ENCODE data around the gene STEAP1B.
A peak's percentile ranks its signal among the peaks of the same experiment; 100 is the strongest.
"Not testable (repeated sequence)": the region's sequence is repeated elsewhere in the genome, so short reads cannot be mapped to it uniquely, and the experiment has no call there.

The STEAP1B gene

GRCh38 chr7:22501336-22501735, 1.3 kb upstream of the STEAP1B start:
- not testable (repeated sequence) for DNase-seq (ENCODE audit: insufficient read length, low spot score); FAIRE-seq

GRCh38 chr7:22499044-22499443, 944 bp downstream of the STEAP1B start:
- DNase-seq (ENCODE audit: insufficient read length, low spot score) (no peak), FAIRE-seq (no peak)

GRCh38 chr7:22496912-22497311, 3.1 kb downstream of the STEAP1B start:
- DNase-seq (ENCODE audit: insufficient read length, low spot score); FAIRE-seq: not testable (repeated sequence)

GRCh38 chr7:22496296-22496888, 3.6 kb downstream of the STEAP1B start:
- DNase-seq (ENCODE audit: insufficient read length, low spot score); FAIRE-seq: not testable (repeated sequence)

GRCh38 chr7:22493160-22493925, 6.6 kb downstream of the STEAP1B start:
- not testable (repeated sequence) for FAIRE-seq; DNase-seq (ENCODE audit: insufficient read length, low spot score)

- peak; percentile 71 for DNase-seq (ENCODE audit: insufficient read length, low spot score)
- FAIRE-seq, result no peak
These were observed 11.1 kb downstream of the STEAP1B start for GRCh38 chr7:22488643-22489462.

GRCh38 chr7:22487978-22488642, 11.9 kb downstream of the STEAP1B start:
- FAIRE-seq (no peak), DNase-seq (ENCODE audit: insufficient read length, low spot score) (no peak)

GRCh38 chr7:22486597-22486996, 13.4 kb downstream of the STEAP1B start:
- FAIRE-seq, result no peak
- DNase-seq (ENCODE audit: insufficient read length, low spot score), result no peak

- FAIRE-seq, result no peak
- DNase-seq (ENCODE audit: insufficient read length, low spot score), result no peak
These were observed 14.8 kb downstream of the STEAP1B start for GRCh38 chr7:22485189-22485588.

GRCh38 chr7:22482503-22482902, 17.5 kb downstream of the STEAP1B start:
- FAIRE-seq, result no peak
- no peak for DNase-seq (ENCODE audit: insufficient read length, low spot score)

- FAIRE-seq, result no peak
- DNase-seq (ENCODE audit: insufficient read length, low spot score), result no peak
These were observed 18.3 kb downstream of the STEAP1B start for GRCh38 chr7:22481726-22482125.

- DNase-seq (ENCODE audit: insufficient read length, low spot score) (no peak), FAIRE-seq (no peak)
These were observed 19.4 kb downstream of the STEAP1B start for GRCh38 chr7:22480523-22481075.

- DNase-seq (ENCODE audit: insufficient read length, low spot score) (no peak), FAIRE-seq (no peak)
These were observed 22.0 kb downstream of the STEAP1B start for GRCh38 chr7:22477876-22478450.

- no peak for FAIRE-seq
- no peak for DNase-seq (ENCODE audit: insufficient read length, low spot score)
These were observed 22.7 kb downstream of the STEAP1B start for GRCh38 chr7:22477262-22477661.

- DNase-seq (ENCODE audit: insufficient read length, low spot score) (no peak), FAIRE-seq (no peak)
These were observed 23.2 kb downstream of the STEAP1B start for GRCh38 chr7:22476824-22477223.

- FAIRE-seq, result no peak
- no peak for DNase-seq (ENCODE audit: insufficient read length, low spot score)
These were observed 25.3 kb downstream of the STEAP1B start for GRCh38 chr7:22474645-22475044.

- DNase-seq (ENCODE audit: insufficient read length, low spot score), result no peak
- no peak for FAIRE-seq
These were observed 29.0 kb downstream of the STEAP1B start for GRCh38 chr7:22470981-22471380.

GRCh38 chr7:22469371-22470143, 30.4 kb downstream of the STEAP1B start:
- FAIRE-seq (no peak), DNase-seq (ENCODE audit: insufficient read length, low spot score) (no peak)

- no peak for FAIRE-seq
These were observed 31.4 kb downstream of the STEAP1B start for GRCh38 chr7:22468609-22469008.

More at GRCh38 chr7:22468609-22469008, 31.4 kb downstream of the STEAP1B start:
- no peak for DNase-seq (ENCODE audit: insufficient read length, low spot score)

All from HTR-8/SVneo (cell line).